ENCODE measurements around the gene ANO1. TPM values are rescaled to one million over a fixed set of nuclear protein-coding genes. Genes with fewer than 3 reads are reported as not detected.

ANO1 gene
- total RNA-seq, 1 experiment from 2014 or later, result 41.7 TPM

GRCh38 chr11:70032470-70032795, 45.7 kb upstream of the ANO1 start:
- Histone ChIP-seq H3K4me2 (ENCODE audit: low read length) (no peak overlapping the region), H4K20me1 (ENCODE audit: insufficient read depth) (no peaks in the 10 kb centered on the region), H3K4me3 (replicated peaks in 1 of 2; ENCODE audit: low read depth in 1 of 2, low read length in 2 of 2) (no peak overlapping the region), H3K9me3 (ENCODE audit: control insufficient read depth in 1 of 2, insufficient read depth in 1 of 2, low read depth in 1 of 2, low read length in 2 of 2) (peaks cover 0 to 2% of the 10 kb centered on the region in 2 experiments; a peak in 1 of 4 replicates), H3K27me3 (ENCODE audit: insufficient read depth, low read length) (no peaks in the 10 kb centered on the region), H3K79me2 (ENCODE audit: insufficient read depth, low read length) (no peaks in the 10 kb centered on the region), H2AFZ (ENCODE audit: low read depth, low read length, poor library complexity, severe bottlenecking) (no peak overlapping the region), H3K9ac (ENCODE audit: low read length) (no peak overlapping the region), H3K4me1 (ENCODE audit: control insufficient read depth in 1 of 2, insufficient read depth in 2 of 2, low read length in 2 of 2) (peaks cover 0 to 13% of the 10 kb centered on the region in 2 experiments; a peak in 1 of 4 replicates), H3K36me3 (ENCODE audit: control insufficient read depth in 1 of 2, insufficient read depth in 2 of 2, low read length in 2 of 2) (no peaks in the 10 kb centered on the region), H3K9me2 (ENCODE audit: insufficient read depth) (no peaks in the 10 kb centered on the region), H3K27ac (ENCODE audit: low read depth, low read length) (no peak overlapping the region)
- CTCF ChIA-PET, result no interaction called here
- no TSS peak for BruUV-seq (replicated peaks)
- no peak for TF ChIP-seq CBX3 (IDR thresholded peaks at IDR 0.05; ENCODE audit: low read depth)
- no peak for TF ChIP-seq FOSL1 (IDR thresholded peaks at IDR 0.05; ENCODE audit: low read depth)
- no peak for TF ChIP-seq CEBPB (IDR thresholded peaks at IDR 0.05; ENCODE audit: low read depth)
- no peak for TF ChIP-seq POLR2A (IDR thresholded peaks at IDR 0.05; ENCODE audit: borderline replicate concordance, extremely low read depth, insufficient read depth, insufficient read length)
- no peak for TF ChIP-seq EZH2 (IDR thresholded peaks at IDR 0.05)
- TF ChIP-seq TCF7L2 (IDR thresholded peaks at IDR 0.05; ENCODE audit: borderline replicate concordance, extremely low read depth, insufficient read depth, insufficient read length), result no peak
- TF ChIP-seq POLR2AphosphoS5 (IDR thresholded peaks at IDR 0.05; ENCODE audit: low read depth, low read length), result no peak
- TF ChIP-seq CTCF (IDR thresholded peaks at IDR 0.05 in 2 of 3, conservative IDR thresholded peaks at IDR 0.05 in 1 of 3; ENCODE audit: borderline replicate concordance in 1 of 3, insufficient read depth in 1 of 3, low read depth in 2 of 3, low read length in 2 of 3), result no peak
- TF ChIP-seq, protein P1, sequence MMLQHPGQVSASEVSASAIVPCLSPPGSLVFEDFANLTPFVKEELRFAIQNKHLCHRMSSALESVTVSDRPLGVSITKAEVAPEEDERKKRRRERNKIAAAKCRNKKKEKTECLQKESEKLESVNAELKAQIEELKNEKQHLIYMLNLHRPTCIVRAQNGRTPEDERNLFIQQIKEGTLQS (IDR thresholded peaks at IDR 0.05), result no peak
- TF ChIP-seq SRF (IDR thresholded peaks at IDR 0.05; ENCODE audit: low read depth), result no peak
- RAD21 ChIA-PET (ENCODE audit: low non-redundant PET in 1 of 2, low total read pairs in 2 of 2, uncharacterized antibody in 2 of 2, unreplicated experiment in 2 of 2), result no interaction called here
- ATAC-seq (no peak), DNase-seq (ENCODE audit: low read depth, low spot score) (no peak)
- POLR2A ChIA-PET, result no interaction called here
- intact Hi-C loops (cut with micrococcal nuclease), result no loop called here

All from HCT116 (cell line).